ENCODE results near the gene DNAJC4.

DNA sequence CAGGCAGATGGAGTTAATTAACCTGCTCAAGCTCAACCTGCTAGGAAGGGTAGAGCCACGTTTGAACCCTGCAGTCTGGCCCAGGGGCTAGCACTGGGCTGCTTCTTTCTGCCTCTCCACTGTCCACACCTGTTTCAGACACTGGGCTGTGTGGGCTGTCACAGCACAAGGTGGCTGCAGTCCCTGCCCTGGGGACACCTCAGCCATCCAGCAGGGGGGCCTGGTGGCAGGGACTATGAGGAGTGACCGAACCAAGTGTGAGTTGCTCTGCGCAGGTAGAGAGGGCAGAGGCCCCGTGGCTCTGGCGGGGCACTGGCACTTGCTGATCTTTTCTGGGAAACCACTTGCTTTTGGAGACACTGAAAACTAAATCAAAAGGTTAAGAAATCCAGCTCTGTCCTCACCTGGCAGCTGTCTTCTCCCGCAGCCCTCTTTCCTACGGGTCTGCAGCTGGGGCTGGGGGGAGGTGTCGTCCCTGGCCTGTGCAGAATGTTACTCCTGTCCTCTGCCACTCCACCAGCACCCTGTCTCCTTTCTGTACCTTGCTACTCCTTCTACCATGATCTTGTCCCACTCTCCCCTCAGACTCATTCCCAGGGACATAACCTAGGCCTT is 48.3 kb downstream of the DNAJC4 start:
- TF ChIP-seq, protein P1, sequence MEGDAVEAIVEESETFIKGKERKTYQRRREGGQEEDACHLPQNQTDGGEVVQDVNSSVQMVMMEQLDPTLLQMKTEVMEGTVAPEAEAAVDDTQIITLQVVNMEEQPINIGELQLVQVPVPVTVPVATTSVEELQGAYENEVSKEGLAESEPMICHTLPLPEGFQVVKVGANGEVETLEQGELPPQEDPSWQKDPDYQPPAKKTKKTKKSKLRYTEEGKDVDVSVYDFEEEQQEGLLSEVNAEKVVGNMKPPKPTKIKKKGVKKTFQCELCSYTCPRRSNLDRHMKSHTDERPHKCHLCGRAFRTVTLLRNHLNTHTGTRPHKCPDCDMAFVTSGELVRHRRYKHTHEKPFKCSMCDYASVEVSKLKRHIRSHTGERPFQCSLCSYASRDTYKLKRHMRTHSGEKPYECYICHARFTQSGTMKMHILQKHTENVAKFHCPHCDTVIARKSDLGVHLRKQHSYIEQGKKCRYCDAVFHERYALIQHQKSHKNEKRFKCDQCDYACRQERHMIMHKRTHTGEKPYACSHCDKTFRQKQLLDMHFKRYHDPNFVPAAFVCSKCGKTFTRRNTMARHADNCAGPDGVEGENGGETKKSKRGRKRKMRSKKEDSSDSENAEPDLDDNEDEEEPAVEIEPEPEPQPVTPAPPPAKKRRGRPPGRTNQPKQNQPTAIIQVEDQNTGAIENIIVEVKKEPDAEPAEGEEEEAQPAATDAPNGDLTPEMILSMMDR (IDR thresholded peaks at IDR 0.05): no peak
- TF ChIP-seq POLR2A (IDR thresholded peaks at IDR 0.05): no peak
